ENCODE data around the gene TAOK2.

Gene TAOK2

DNA sequence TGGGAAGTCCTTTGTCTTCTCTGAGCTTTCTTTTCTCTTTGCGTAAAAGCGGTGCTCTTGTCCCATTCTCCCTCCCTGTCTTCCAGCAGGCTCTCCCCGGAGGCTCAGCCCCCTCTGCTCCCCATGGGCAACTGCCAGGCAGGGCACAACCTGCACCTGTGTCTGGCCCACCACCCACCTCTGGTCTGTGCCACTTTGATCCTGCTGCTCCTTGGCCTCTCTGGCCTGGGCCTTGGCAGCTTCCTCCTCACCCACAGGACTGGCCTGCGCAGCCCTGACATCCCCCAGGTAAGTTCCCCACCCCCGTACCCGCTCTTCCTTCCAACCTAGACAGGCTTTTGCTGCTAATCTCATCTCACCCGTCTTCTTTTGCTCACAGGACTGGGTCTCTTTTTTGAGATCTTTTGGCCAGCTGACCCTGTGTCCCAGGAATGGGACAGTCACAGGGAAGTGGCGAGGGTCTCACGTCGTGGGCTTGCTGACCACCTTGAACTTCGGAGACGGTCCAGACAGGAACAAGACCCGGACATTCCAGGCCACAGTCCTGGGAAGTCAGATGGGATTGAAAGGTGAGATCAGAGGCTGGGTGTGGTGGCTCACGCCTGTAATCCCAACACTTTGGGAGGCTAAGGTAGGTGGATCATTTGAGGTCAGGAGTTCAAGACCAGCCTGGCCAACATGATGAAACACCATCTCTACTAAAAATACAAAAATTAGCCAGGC lies 10.5 kb upstream of the TAOK2 start:
- no peak for DNase-seq (ENCODE audit: low read depth in 2 of 2)

GRCh38 chr16:29968205-29968604 lies 5.5 kb upstream of the TAOK2 start:
- no peak for DNase-seq (ENCODE audit: low read depth in 2 of 2)

- DNase-seq (ENCODE audit: low read depth in 2 of 2), result no peak
Measured at GRCh38 chr16:29971304-29971703, 2.4 kb upstream of the TAOK2 start.

DNA sequence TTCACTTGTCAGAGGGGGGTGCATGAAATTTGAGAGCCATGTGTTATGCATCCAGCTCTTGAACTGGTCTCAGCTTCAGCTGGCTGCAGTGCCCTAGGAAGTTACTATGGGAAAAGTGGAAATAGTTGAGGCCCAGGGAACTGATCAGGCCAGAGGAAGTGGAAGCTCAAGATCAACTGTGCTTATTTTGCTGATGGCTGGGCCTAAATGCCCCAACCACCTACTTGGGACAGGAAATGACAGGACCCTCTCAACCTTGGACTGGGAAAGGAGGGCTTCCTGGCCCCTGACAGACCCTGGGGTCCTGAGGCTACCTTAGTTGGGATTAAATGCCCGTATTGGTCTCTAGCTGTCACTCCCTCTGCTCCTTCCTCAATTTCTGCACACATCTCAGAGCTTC lies 1.2 kb upstream of the TAOK2 start:
- no peak for DNase-seq (ENCODE audit: low read depth in 2 of 2)

DNA sequence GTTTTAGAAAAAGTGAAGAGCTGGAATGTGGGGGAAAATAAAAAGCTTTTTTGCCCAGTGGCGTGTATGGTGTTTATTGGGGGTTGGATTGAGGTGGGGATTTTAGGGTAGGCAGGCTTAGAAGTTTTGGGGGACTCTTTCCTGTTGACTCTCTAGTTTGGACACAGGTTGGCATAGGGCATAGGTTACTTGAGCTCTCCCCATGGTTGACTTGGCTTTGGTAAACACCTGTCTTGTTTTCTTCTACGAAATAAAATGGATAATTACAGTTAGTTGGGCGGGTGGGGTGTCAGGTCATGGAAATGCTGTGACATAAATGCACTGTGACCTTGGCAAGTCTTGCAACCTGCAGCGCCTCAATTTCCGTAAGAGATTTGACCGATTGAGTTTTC lies 680 bp upstream of the TAOK2 start:
- DNase-seq (ENCODE audit: low read depth in 2 of 2), result no peak

DNA sequence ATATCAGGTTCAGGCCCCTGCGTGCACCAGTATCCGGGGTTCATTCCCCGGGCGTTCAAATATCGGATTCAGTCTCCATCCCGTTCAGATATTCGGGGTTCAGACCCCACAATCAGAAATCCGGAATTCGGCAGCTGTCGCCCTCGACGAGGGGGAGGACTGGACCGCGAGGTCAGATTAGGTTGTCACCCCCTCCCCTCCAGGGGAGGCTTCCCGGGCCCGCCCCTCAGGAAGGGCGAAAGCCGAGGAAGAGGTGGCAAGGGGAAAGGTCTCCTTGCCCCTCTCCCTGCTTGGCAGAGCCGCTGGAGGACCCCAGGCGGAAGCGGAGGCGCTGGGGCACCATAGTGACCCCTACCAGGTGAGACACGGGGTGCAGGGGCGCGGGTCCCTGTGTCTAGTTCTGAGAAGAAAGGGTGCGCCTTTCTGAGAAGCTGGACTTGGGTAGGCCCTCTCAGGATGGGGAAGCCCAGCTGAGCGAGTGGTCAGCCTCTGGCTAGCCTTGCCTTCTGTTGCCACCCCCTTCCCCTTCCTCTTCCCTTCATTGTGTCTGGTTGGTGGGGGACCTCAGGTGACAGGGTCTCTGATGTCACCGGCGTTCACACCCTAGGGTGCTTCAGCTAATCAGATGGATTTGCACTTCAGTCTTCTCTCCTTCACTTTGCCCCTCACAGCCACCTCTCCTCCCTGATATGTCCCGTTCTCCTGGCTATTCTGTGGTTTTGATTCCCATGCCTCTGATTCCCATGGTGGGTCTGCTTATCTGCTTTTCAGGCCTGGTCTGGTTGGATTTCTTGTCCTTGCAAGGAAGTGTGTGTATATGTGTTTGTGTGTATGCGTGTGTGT lies 844 bp downstream of the TAOK2 start:
- DNase-seq (ENCODE audit: low read depth in 2 of 2), result no peak

DNA sequence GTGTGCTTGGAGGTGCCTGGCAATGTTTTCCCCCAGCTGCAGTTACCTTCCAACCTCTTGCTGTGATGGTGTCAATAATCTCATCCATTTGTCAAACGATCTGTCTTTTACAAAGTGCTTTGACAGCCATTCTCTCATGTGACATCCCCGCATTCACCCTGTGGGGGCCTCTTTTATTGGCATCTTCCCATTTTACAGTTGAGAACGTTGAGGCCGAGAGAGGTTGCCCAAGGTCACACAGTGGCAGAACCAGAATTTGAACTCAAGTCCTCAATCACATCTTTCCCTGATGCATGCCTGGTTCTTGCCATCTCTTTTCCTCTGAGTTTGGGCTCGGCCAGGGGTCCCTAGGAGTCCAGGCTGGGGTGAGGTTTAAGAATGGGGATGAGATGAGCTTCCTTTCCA lies 1.5 kb downstream of the TAOK2 start:
- no peak for DNase-seq (ENCODE audit: low read depth in 2 of 2)

- DNase-seq (ENCODE audit: low read depth in 2 of 2), result no peak
Measured at GRCh38 chr16:29975811-29976511, 2.3 kb downstream of the TAOK2 start.

- DNase-seq (ENCODE audit: low read depth in 2 of 2), result no peak
Measured at GRCh38 chr16:29977063-29977825, 3.6 kb downstream of the TAOK2 start.

GRCh38 chr16:29978081-29978480 lies 4.4 kb downstream of the TAOK2 start:
- DNase-seq (ENCODE audit: low read depth in 2 of 2), result no peak

GRCh38 chr16:29978564-29979270 lies 5.0 kb downstream of the TAOK2 start:
- DNase-seq (ENCODE audit: low read depth in 2 of 2), result no peak

DNA sequence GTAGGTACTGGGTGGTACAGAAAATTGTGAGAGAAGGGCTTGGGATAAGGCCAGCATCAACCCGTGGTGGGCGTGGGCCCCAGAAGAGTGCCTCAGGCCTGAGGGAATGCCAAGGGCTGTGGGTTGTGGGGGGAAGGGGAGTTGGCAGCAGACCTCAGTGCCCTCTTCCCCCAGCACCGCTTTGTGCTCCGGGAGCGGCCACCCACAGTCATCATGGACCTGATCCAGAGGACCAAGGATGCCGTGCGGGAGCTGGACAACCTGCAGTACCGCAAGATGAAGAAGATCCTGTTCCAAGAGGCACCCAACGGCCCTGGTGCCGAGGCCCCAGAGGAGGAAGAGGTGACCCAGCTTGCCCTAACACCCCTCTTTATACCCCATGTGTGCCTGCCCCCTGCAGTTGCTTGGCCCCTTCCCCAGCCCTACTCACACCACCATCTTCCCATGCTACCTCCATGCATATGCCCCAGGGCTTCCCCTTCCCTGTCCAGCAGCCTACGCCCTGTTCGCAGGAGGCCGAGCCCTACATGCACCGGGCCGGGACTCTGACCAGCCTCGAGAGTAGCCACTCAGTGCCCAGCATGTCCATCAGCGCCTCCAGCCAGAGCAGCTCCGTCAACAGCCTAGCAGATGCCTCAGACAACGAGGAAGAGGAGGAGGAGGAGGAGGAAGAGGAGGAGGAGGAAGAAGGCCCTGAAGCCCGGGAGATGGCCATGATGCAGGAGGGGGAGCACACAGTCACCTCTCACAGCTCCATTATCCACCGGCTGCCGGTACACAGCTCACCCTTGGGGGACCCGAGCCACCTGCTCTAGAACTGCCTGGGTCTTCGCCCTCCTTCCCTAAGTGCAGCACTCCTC lies 9.1 kb downstream of the TAOK2 start:
- DNase-seq (ENCODE audit: low read depth in 2 of 2), result no peak

- no peak for DNase-seq (ENCODE audit: low read depth in 2 of 2)
Measured at GRCh38 chr16:29983420-29984136, 9.9 kb downstream of the TAOK2 start.

GRCh38 chr16:29984137-29984763 lies 10.6 kb downstream of the TAOK2 start:
- DNase-seq (ENCODE audit: low read depth in 2 of 2), result no peak

DNA sequence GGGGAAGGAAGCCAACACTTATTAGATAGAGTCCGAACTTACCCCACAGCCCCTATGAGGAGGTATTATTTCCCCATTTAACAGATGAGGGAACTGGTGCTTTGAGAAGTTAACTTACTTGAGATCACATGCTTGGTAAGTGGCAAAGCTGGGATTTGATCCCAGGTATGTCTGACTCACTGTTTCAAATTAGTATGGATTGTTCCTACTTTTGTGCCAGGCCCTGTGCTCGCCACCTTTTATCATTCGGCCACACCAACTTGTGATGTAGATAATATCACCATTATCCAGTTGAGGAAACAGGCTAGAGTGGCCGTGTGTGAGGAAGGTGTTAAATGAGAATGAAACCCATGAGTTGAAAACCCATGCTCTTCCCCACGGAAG lies 11.1 kb downstream of the TAOK2 start:
- DNase-seq (ENCODE audit: low read depth in 2 of 2), result no peak

DNA sequence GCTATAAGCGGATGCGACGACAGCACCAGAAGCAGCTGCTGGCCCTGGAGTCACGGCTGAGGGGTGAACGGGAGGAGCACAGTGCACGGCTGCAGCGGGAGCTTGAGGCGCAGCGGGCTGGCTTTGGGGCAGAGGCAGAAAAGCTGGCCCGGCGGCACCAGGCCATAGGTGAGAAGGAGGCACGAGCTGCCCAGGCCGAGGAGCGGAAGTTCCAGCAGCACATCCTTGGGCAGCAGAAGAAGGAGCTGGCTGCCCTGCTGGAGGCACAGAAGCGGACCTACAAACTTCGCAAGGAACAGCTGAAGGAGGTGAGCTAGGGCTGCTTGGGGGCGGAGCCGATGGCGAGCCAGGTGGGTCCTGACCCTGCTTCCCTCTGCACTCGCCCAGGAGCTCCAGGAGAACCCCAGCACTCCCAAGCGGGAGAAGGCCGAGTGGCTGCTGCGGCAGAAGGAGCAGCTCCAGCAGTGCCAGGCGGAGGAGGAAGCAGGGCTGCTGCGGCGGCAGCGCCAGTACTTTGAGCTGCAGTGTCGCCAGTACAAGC lies 11.7 kb downstream of the TAOK2 start:
- no peak for DNase-seq (ENCODE audit: low read depth in 2 of 2)

DNA sequence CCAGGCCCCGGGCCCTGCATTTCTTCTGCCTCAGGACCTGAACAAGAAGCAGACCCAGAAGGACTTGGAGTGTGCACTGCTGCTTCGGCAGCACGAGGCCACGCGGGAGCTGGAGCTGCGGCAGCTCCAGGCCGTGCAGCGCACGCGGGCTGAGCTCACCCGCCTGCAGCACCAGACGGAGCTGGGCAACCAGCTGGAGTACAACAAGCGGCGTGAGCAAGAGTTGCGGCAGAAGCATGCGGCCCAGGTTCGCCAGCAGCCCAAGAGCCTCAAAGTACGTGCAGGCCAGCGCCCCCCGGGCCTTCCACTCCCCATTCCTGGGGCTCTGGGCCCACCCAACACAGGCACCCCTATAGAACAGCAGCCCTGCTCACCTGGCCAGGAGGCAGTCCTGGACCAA lies 12.6 kb downstream of the TAOK2 start:
- no peak for DNase-seq (ENCODE audit: low read depth in 2 of 2)

DNA sequence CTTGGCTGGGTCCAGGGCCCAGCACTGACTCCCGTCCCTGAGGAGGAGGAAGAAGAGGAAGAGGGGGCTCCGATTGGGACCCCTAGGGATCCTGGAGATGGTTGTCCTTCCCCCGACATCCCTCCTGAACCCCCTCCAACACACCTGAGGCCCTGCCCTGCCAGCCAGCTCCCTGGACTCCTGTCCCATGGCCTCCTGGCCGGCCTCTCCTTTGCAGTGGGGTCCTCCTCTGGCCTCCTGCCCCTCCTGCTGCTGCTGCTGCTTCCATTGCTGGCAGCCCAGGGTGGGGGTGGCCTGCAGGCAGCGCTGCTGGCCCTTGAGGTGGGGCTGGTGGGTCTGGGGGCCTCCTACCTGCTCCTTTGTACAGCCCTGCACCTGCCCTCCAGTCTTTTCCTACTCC lies 13.3 kb downstream of the TAOK2 start:
- DNase-seq (ENCODE audit: low read depth in 2 of 2), result no peak

Data from stimulated activated CD8-positive, alpha-beta memory T cell treated with anti-CD3 and anti-CD28 coated beads, Interleukin-2, amount 100 ng/mL, for 48 hours (primary cell).